Body of pancreas (tissue), 4 donors: ENCODE measurements around the gene CCN2.

Experiments
- CTCF ChIP-seq, 7 experiments: fragments of 450-650 bp in 4 of 7; fragments of 200-600 bp in 3 of 7; sonication (generic) in 3 of 7; IDR thresholded peaks; one replicate each; pipeline ENCODE4 v1.5.1; 2016 to 2019; ENCODE audit warnings: antibody characterized with exemption in 7 of 7
- POLR2A ChIP-seq, 3 donors: fragments of 450-650 bp; IDR thresholded peaks; one replicate each; pipeline ENCODE4 v1.6.1; 2016; ENCODE audit warnings: antibody characterized with exemption in 3 of 3, mild to moderate bottlenecking in 2 of 3

GRCh38 chr6:131992557-131992956 lies 41.4 kb upstream of the CCN2 start:
- TF ChIP-seq CTCF (IDR thresholded peaks at IDR 0.05) (no peak), POLR2A (IDR thresholded peaks at IDR 0.05) (no peak)
